ENCODE results near the gene IGLL5. TPM values are rescaled to one million over a fixed set of nuclear protein-coding genes. Genes with fewer than 3 reads are reported as not detected.

Gene IGLL5
- total RNA-seq, 4 donors from 2014 or later = 1.1 to 35.5 (median 6.0) TPM; not detected in 1

GRCh38 chr22:22936915-22937656 lies 49.5 kb downstream of the IGLL5 start:
- TF ChIP-seq POLR2A (IDR thresholded peaks at IDR 0.05) (no peak), CTCF (IDR thresholded peaks at IDR 0.05) (no peak)
- Histone ChIP-seq H3K27me3 (no peaks in the 10 kb centered on the region), H3K4me1 (peaks cover 0 to 21% (median 4%) of the 10 kb centered on the region in 4 donors), H3K9me3 (no peaks in the 10 kb centered on the region), H3K4me3 (no peak overlapping the region), H3K36me3 (no peaks in the 10 kb centered on the region), H3K27ac (peak overlapping the region in 1 of 4 donors; percentile 75)
- DNase-seq = peak in 1 of 3 donors; percentile 2

- peak in 2 of 3 donors; percentile 1 to 28 for DNase-seq
- Histone ChIP-seq H3K27me3 (no peaks in the 10 kb centered on the region), H3K4me3 (no peak overlapping the region), H3K27ac (peak overlapping the region in 1 of 4 donors; percentile 65), H3K4me1 (peaks cover 0 to 14% (median 3%) of the 10 kb centered on the region in 4 donors), H3K9me3 (no peaks in the 10 kb centered on the region), H3K36me3 (no peaks in the 10 kb centered on the region)
- TF ChIP-seq CTCF (IDR thresholded peaks at IDR 0.05) (no peak), POLR2A (IDR thresholded peaks at IDR 0.05) (no peak)
Measured at GRCh38 chr22:22937894-22938480, 50.4 kb downstream of the IGLL5 start.

GRCh38 chr22:22938672-22939587 lies 51.3 kb downstream of the IGLL5 start:
- no peaks in the 10 kb centered on the region for H3K27me3 ChIP-seq
- no peak for TF ChIP-seq POLR2A (IDR thresholded peaks at IDR 0.05)
- no peak for TF ChIP-seq CTCF (IDR thresholded peaks at IDR 0.05)
- DNase-seq = peak in 2 of 3 donors; percentile 16 to 35
- H3K4me3 ChIP-seq = no peak overlapping the region
- peak overlapping the region in 2 of 4 donors; percentile 14 to 65 for H3K27ac ChIP-seq
- H3K9me3 ChIP-seq = no peaks in the 10 kb centered on the region
- H3K4me1 ChIP-seq = peaks cover 0 to 16% (median 3%) of the 10 kb centered on the region in 4 donors
- no peaks in the 10 kb centered on the region for H3K36me3 ChIP-seq

GRCh38 chr22:22939588-22940368 lies 52.2 kb downstream of the IGLL5 start:
- H3K27me3 ChIP-seq = no peaks in the 10 kb centered on the region
- H3K9me3 ChIP-seq = no peaks in the 10 kb centered on the region
- TF ChIP-seq CTCF (IDR thresholded peaks at IDR 0.05) (no peak), POLR2A (IDR thresholded peaks at IDR 0.05) (no peak)
- H3K36me3 ChIP-seq = no peaks in the 10 kb centered on the region
- H3K4me1 ChIP-seq = peaks cover 0 to 16% (median 3%) of the 10 kb centered on the region in 4 donors
- H3K4me3 ChIP-seq = no peak overlapping the region
- peak overlapping the region in 2 of 4 donors; percentile 14 to 65 for H3K27ac ChIP-seq
- DNase-seq = peak in 1 of 3 donors; percentile 55

Data from Peyer's patch (tissue), 4 donors.